ENCODE measurements around the gene FMO5.

The FMO5 gene

GRCh38 chr1:147218606-147219005 lies 6.5 kb downstream of the FMO5 start:
- DNase-seq (ENCODE audit: low read depth in 1 of 2, low spot score in 1 of 2) = no peak
- TF ChIP-seq SPI1 (IDR thresholded peaks at IDR 0.05; ENCODE audit: borderline replicate concordance, low read depth) (no peak), GABPA (IDR thresholded peaks at IDR 0.05; ENCODE audit: low read depth) (no peak), POLR2AphosphoS5 (IDR thresholded peaks at IDR 0.05; ENCODE audit: low read depth) (no peak)
- TF ChIP-seq, protein P1, sequence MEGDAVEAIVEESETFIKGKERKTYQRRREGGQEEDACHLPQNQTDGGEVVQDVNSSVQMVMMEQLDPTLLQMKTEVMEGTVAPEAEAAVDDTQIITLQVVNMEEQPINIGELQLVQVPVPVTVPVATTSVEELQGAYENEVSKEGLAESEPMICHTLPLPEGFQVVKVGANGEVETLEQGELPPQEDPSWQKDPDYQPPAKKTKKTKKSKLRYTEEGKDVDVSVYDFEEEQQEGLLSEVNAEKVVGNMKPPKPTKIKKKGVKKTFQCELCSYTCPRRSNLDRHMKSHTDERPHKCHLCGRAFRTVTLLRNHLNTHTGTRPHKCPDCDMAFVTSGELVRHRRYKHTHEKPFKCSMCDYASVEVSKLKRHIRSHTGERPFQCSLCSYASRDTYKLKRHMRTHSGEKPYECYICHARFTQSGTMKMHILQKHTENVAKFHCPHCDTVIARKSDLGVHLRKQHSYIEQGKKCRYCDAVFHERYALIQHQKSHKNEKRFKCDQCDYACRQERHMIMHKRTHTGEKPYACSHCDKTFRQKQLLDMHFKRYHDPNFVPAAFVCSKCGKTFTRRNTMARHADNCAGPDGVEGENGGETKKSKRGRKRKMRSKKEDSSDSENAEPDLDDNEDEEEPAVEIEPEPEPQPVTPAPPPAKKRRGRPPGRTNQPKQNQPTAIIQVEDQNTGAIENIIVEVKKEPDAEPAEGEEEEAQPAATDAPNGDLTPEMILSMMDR (IDR thresholded peaks at IDR 0.05; ENCODE audit: insufficient read depth, low read length) = no peak
- TF ChIP-seq, protein P2, sequence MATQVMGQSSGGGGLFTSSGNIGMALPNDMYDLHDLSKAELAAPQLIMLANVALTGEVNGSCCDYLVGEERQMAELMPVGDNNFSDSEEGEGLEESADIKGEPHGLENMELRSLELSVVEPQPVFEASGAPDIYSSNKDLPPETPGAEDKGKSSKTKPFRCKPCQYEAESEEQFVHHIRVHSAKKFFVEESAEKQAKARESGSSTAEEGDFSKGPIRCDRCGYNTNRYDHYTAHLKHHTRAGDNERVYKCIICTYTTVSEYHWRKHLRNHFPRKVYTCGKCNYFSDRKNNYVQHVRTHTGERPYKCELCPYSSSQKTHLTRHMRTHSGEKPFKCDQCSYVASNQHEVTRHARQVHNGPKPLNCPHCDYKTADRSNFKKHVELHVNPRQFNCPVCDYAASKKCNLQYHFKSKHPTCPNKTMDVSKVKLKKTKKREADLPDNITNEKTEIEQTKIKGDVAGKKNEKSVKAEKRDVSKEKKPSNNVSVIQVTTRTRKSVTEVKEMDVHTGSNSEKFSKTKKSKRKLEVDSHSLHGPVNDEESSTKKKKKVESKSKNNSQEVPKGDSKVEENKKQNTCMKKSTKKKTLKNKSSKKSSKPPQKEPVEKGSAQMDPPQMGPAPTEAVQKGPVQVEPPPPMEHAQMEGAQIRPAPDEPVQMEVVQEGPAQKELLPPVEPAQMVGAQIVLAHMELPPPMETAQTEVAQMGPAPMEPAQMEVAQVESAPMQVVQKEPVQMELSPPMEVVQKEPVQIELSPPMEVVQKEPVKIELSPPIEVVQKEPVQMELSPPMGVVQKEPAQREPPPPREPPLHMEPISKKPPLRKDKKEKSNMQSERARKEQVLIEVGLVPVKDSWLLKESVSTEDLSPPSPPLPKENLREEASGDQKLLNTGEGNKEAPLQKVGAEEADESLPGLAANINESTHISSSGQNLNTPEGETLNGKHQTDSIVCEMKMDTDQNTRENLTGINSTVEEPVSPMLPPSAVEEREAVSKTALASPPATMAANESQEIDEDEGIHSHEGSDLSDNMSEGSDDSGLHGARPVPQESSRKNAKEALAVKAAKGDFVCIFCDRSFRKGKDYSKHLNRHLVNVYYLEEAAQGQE (IDR thresholded peaks at IDR 0.05; ENCODE audit: insufficient replicate concordance, low read depth) = no peak
- H3K4me3 ChIP-seq (replicated peaks; ENCODE audit: insufficient read depth, low read length) = no peak overlapping the region
- no peak overlapping the region for H3K27ac ChIP-seq (replicated peaks)
- no peaks in the 10 kb centered on the region for H3K27me3 ChIP-seq (ENCODE audit: insufficient read depth, poor library complexity, severe bottlenecking)

GRCh38 chr1:147217141-147217540 lies 8.0 kb downstream of the FMO5 start:
- H3K27ac ChIP-seq (replicated peaks) = no peak overlapping the region
- TF ChIP-seq, protein P1 (IDR thresholded peaks at IDR 0.05; ENCODE audit: insufficient read depth, low read length) = no peak
- TF ChIP-seq, protein P2 (IDR thresholded peaks at IDR 0.05; ENCODE audit: insufficient replicate concordance, low read depth) = no peak
- TF ChIP-seq GABPA (IDR thresholded peaks at IDR 0.05; ENCODE audit: low read depth) (no peak), SPI1 (IDR thresholded peaks at IDR 0.05; ENCODE audit: borderline replicate concordance, low read depth) (no peak), POLR2AphosphoS5 (IDR thresholded peaks at IDR 0.05; ENCODE audit: low read depth) (no peak)
- no peaks in the 10 kb centered on the region for H3K27me3 ChIP-seq (ENCODE audit: insufficient read depth, poor library complexity, severe bottlenecking)
- H3K4me3 ChIP-seq (replicated peaks; ENCODE audit: insufficient read depth, low read length) = no peak overlapping the region
- no peak for DNase-seq (ENCODE audit: low read depth in 1 of 2, low spot score in 1 of 2)

DNA sequence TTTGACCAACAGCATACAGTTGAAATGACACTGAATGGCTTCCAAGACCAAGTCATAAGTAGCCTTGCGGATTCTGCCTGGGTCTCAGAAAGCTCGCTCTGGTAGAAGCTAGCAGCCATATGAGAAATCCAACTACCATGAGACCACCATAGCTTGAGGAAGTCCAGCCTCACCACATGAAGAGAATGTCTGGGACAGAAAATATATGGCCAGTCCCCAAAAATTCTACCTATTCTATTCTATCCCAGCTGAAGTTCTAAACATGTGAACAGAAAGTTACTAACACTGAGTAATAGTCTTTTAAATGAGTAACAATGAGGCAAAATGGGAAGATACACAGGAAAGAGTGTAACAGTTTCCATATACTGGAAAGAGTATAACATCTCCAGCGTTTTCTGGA lies 9.0 kb downstream of the FMO5 start:
- Histone ChIP-seq H3K4me3 (replicated peaks; ENCODE audit: insufficient read depth, low read length) (no peak overlapping the region), H3K27me3 (ENCODE audit: insufficient read depth, poor library complexity, severe bottlenecking) (no peaks in the 10 kb centered on the region), H3K27ac (replicated peaks) (no peak overlapping the region)
- no peak for TF ChIP-seq SPI1 (IDR thresholded peaks at IDR 0.05; ENCODE audit: borderline replicate concordance, low read depth)
- no peak for TF ChIP-seq GABPA (IDR thresholded peaks at IDR 0.05; ENCODE audit: low read depth)
- TF ChIP-seq, protein P1 (IDR thresholded peaks at IDR 0.05; ENCODE audit: insufficient read depth, low read length) = no peak
- TF ChIP-seq, protein P2 (IDR thresholded peaks at IDR 0.05; ENCODE audit: insufficient replicate concordance, low read depth) = no peak
- no peak for TF ChIP-seq POLR2AphosphoS5 (IDR thresholded peaks at IDR 0.05; ENCODE audit: low read depth)
- DNase-seq (ENCODE audit: low read depth in 1 of 2, low spot score in 1 of 2) = no peak
